ENCODE measurements around the gene ADAMTS2.

DNA sequence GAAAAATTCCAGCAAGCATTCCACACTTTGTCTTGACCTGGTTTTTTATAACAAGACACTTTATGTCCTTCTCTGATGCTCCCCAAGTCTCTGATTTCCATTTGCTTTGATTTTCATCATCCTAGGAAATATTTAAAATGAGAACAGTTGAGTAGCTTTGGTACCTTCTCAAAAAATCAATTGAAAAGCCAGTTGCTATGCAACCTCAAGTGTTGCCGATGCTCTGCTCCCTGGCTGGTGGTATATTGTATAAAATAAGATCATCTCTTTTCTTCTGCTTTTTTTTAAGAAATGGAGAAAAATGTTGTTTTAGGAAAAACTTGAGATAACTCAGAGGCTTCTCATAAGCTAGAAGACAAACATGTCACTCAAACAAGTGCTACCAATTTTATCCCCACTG, 175.4 kb downstream of the ADAMTS2 start:
- TF ChIP-seq POLR2A (IDR thresholded peaks at IDR 0.05; ENCODE audit: low read depth, low read length) (no peak), MYC (IDR thresholded peaks at IDR 0.05; ENCODE audit: low read depth, low read length) (no peak), FOS (IDR thresholded peaks at IDR 0.05; ENCODE audit: borderline replicate concordance, insufficient read depth, low read length) (no peak), EZH2 (IDR thresholded peaks at IDR 0.05; ENCODE audit: borderline replicate concordance, low read depth, low read length, severe bottlenecking) (no peak), POLR2AphosphoS5 (IDR thresholded peaks at IDR 0.05; ENCODE audit: insufficient read depth, low read depth, low read length) (no peak), GATA2 (IDR thresholded peaks at IDR 0.05; ENCODE audit: insufficient read depth, insufficient read length, low read depth, low read length) (no peak)
- TF ChIP-seq, protein P1, sequence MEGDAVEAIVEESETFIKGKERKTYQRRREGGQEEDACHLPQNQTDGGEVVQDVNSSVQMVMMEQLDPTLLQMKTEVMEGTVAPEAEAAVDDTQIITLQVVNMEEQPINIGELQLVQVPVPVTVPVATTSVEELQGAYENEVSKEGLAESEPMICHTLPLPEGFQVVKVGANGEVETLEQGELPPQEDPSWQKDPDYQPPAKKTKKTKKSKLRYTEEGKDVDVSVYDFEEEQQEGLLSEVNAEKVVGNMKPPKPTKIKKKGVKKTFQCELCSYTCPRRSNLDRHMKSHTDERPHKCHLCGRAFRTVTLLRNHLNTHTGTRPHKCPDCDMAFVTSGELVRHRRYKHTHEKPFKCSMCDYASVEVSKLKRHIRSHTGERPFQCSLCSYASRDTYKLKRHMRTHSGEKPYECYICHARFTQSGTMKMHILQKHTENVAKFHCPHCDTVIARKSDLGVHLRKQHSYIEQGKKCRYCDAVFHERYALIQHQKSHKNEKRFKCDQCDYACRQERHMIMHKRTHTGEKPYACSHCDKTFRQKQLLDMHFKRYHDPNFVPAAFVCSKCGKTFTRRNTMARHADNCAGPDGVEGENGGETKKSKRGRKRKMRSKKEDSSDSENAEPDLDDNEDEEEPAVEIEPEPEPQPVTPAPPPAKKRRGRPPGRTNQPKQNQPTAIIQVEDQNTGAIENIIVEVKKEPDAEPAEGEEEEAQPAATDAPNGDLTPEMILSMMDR (IDR thresholded peaks at IDR 0.05; ENCODE audit: extremely low read depth in 1 of 2, insufficient read depth in 1 of 2, low read depth in 1 of 2, low read length in 2 of 2) = no peak
- TF ChIP-seq, protein P2, sequence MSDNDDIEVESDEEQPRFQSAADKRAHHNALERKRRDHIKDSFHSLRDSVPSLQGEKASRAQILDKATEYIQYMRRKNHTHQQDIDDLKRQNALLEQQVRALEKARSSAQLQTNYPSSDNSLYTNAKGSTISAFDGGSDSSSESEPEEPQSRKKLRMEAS (IDR thresholded peaks at IDR 0.05; ENCODE audit: insufficient read depth, insufficient read length) = no peak
